Activated naive CD8-positive, alpha-beta T cell treated with anti-CD3 and anti-CD28 coated beads, Interleukin-2, amount 50 U/mL, for 16 hours (primary cell): ENCODE data around the gene ABCA7.

Source experiments
- DNase-seq: peaks from one replicate; pipeline ENCODE4 v3.0.0-alpha.2; 2020; ENCODE audit warnings: low read depth, low spot score

The ABCA7 gene

GRCh38 chr19:1039646-1040475, at the start of gene ABCA7:
Gene ABCA7, plus strand, starts transcription at chr19:1040107. Its CDS starts 1,255 bp downstream, at chr19:1041362.
- DNase-seq = peak; percentile 98

DNA sequence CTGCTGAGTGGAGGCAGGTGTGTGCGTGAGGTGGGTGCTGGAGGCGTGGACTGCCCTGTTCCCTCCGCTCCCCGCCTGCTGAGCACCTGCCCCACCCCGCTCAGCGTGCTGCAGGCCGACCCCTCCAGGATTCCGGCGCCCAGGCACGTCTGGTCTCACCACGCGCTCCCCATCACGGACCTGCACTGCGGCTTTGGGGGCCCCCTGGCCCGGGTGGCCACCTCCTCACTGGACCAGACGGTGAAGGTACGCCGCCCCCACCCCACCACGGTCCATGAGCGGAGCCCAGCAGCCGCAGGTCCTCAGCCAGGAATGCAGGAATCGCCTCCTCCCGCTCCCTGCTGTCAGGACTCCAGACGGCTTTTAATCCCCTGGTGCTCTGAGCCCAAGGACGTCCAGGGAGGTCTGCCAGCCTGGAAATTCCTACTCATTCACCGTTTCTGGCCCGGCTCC, 49.8 kb upstream of the ABCA7 start:
- no peak for DNase-seq

- DNase-seq = no peak
These were observed 49.2 kb upstream of the ABCA7 start for GRCh38 chr19:990746-991145.

DNA sequence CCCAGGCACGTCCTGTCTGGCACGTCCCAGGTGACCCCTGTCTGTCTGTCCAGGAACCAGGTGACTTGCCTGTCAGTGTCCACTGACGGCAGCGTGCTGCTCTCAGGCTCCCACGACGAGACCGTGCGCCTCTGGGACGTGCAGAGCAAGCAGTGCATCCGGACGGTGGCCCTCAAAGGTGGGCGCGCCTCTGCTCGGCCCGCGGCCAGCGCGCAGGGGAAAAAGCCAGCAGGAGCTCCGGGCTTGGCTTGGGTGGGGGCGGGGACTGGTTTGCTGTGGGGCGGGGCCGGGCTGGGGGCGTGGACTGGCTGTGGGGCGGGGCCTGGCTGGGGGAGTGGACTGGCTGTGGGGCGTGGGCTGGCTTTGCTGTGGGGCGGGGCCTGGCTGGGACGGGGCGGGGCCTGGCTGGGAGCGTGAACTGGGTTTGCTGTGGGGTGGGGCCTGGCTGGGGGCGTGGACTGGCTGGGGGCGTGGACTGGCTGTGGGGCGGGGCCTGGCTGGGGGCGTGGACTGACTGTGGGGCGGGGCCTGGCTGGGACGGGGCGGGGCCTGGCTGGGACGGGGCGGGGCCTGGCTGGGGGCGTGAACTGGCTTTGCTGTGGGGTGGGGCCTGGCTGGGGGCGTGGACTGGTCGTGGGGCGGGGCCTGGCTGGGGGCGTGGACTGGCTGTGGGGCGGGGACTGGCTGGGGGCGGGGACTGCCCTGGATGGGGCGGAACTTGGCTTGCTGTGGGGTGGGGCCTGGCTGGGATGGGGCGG, 48.6 kb upstream of the ABCA7 start:
- DNase-seq = peak; percentile 41

DNA sequence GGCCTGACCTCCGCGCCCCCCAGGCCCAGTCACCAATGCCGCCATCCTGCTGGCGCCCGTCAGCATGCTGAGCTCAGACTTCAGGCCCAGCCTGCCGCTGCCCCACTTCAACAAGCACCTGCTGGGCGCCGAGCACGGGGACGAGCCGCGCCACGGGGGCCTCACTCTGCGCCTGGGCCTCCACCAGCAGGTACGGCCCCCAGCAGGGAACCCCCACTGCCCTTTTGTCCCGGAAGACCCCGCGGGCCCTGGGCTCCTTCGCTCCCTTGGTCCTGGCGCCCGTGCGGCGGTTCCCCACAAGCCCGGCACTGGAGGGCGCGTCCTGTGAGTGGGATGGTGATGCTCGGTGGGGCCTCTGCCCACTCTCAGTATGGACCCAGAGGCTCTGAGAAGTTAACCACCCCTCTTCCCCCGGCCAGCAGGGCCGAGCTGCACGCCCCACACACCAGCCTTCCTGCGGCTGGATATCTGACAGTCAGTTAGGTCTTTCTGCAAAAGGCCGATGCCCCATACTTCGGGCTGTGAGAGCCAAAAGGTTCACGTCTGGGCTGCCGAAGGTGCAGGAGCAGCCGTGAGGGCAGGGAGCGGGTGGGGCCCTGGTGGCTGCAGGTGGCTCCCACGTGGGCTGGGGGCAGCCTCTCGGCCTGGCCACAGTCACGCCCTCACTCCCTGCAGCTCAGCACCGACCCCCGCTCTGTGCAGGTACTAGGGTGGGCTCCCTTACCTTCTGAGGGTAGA, 47.8 kb upstream of the ABCA7 start:
- DNase-seq = no peak

- DNase-seq = no peak
These were observed 47.2 kb upstream of the ABCA7 start for GRCh38 chr19:992670-993055.

- DNase-seq = no peak
These were observed 46.5 kb upstream of the ABCA7 start for GRCh38 chr19:993361-993830.

GRCh38 chr19:993831-994393, 46.0 kb upstream of the ABCA7 start:
- no peak for DNase-seq

- no peak for DNase-seq
These were observed 45.4 kb upstream of the ABCA7 start for GRCh38 chr19:994516-994915.

DNA sequence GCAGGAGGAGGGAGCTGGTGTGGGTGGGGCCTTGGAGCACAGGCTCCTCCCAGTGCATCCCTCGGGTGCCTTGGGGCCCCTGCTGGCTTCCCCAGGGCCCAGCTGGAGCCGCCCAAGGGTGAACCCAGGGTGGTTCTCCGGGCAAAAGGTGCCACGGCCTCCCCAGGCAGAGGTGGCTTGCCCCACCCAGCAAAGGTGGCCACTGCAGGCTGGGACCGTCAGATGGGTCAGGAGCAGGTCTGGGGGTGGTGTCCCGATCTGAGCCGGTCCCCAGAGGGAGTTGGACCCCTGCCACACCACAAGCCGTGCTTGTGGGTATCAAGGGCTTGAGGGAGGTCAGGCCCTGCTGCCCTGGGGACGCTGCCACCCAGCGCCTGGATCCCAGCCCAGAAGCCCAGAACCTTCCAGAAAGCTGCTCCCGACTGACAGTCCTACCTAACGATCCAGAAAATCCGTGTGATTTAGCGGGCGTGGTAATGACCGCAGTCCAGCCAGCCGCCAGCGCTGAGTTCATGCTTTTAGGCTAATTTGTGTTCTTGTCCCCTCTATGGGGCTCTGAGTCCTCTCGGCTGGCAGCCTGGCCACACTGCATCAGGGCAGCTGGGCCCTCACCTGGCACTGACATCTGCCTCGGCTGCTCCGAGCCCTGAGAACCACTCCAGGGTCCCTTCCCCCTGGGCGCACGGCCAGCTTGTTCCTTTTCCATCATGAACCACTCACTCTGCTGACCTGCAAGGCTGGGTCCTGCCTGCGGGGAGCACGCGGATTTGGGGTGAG, 44.7 kb upstream of the ABCA7 start:
- DNase-seq = no peak

DNA sequence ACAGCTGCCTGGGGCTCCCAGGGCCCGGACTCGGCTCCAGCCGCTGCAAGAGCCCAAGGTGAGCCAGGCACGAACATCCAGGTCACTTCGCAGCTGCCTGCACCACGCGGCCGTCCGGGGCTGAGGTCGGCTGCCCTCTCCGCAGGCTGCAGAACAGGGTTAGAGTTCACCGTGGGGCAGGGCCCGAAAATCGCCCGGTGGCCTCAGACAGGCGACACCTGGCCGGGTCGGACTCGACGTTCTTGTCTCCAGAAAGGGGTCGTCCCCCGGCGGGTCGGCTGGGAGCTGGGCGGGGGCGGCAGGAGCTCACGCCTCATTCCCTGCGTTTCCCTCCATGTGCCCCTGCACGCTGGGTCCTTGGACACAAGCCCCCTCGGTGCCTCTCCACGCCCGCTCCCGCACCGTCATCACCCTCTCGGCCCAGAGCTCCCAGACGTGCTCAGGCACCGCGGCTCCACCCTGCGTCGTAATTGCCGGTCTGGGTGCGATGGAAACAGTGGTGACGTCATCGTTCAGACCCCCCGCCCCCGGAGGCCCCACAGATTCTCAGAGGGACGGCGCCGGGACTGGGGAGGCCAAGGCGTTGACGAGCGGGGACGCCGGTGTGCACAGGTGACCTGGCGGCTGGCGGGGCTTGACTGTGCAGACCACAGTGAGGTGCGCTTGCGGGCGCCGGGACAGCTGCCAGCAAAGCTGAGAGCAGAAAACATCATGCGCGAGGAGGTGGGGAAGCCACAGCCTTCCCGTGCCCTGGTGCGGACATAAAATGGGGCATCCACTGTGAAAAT, 43.7 kb upstream of the ABCA7 start:
- DNase-seq = peak; percentile 24

DNA sequence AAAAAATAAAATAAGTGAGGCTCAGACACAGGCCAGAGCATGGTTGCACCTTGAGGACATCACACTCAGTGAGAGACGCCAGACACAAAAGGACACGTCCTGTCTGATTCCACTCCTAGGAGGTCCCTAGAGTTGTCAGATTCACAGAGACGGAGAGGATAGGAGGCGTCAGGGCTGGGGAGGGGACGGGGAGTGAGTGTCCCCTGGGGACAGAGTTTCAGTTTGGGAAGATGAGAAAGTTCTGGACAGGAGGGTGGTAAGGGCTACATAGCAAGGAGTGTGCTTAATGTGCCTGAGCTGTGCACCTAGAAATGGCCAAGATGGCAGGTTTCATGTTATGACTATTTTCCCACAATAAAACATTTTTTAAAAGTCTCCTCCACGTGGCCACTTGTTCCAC, 41.8 kb upstream of the ABCA7 start:
- DNase-seq = no peak

- no peak for DNase-seq
These were observed 40.6 kb upstream of the ABCA7 start for GRCh38 chr19:999379-999719.

- DNase-seq = peak; percentile 34
These were observed 39.8 kb upstream of the ABCA7 start, which contains the start of gene GRIN3B for GRCh38 chr19:1000095-1000494. Gene GRIN3B, plus strand, starts transcription at chr19:1000419. Its CDS starts 19 bp downstream, at chr19:1000438.

GRCh38 chr19:1000591-1001537, 39.0 kb upstream of the ABCA7 start:
- no peak for DNase-seq

DNA sequence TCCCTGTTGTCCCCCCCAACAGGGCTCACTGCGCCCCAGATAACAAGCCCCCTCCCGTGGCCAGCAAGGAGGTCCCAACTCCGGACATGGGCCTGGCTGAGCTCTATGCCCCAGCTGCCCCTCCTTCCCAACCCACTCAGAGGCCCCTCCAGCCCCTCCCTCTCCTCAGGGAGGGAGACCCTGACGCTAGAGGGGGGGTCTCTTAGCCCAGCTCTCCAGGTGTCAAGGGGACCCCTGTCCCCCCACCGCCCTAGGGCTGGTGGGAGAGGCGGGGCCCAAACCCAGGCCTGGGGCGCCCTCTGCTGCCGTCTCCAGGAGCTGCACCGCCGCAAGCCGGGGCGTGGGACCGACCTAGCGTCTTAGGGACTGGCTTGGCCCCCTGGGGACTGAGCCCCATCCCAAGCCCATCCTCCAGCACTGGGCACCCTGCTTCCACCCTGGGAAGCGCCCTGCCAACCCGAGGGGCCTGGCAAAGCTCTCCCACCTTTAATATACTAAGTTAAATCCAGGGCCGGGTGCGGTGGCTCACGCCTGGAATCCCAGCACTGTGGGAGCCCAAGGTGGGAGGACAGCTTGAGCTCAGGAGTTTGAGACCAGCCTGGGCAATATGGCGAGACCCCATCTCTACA, 38.3 kb upstream of the ABCA7 start:
- DNase-seq = peak; percentile 36

DNA sequence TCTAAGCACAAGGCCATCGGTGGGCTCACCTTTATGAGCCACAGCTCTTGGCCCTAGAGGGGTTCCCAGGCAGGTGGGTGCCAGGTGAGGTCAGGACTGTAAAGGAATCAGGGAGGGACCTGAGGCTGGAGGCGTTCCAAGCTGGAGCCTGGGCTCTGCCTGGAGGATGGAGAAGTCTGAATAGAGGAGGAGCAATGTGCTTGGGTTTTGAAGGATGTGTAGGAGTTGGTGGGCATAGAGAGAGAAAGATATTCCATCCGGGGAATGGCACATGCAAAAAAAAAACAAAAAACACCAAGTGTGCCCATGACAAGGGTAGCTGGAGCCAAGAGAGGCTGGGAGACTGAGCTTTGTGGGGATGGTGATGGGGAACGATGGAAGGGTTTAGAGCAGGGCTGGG, 37.3 kb upstream of the ABCA7 start:
- DNase-seq = no peak

GRCh38 chr19:1003283-1003682, 36.6 kb upstream of the ABCA7 start:
- no peak for DNase-seq
